ENCODE data around the gene CNKSR3. TPM values are rescaled to one million over a fixed set of nuclear protein-coding genes. Genes with fewer than 3 reads are reported as not detected.
A peak's percentile ranks its signal among the peaks of the same experiment; 100 is the strongest.
"Not testable (repeated sequence)": the region's sequence is repeated elsewhere in the genome, so short reads cannot be mapped to it uniquely, and the experiment has no call there.

CNKSR3 gene
- total RNA-seq = 0.09 and 0.11 TPM in 2 replicates

GRCh38 chr6:154510144-154510905 lies at the start of gene CNKSR3:
Gene CNKSR3, minus strand, starts transcription at chr6:154510685. Its CDS starts 571 bp downstream, at chr6:154510114.
- Mint-ChIP-seq H3K4me3 (ENCODE audit: low read depth) (peak within 1 kb of the TSS; percentile 56), H3K4me1 (ENCODE audit: low read depth) (peaks cover 6% of the 10 kb centered on the region), H3K27ac (no peak within 1 kb of the TSS), H3K36me3 (ENCODE audit: low read depth) (no peaks in the 10 kb centered on the region), H3K9me3 (no peaks in the 10 kb centered on the region), H3K27me3 (ENCODE audit: low read depth) (peaks cover 55% of the 10 kb centered on the region)
- DNase-seq (ENCODE audit: low spot score) = no peak
- intact Hi-C loops (cut with micrococcal nuclease) = no loop called here

- H3K4me3 Mint-ChIP-seq (ENCODE audit: low read depth) = no peak overlapping the region
- no peaks in the 10 kb centered on the region for H3K9me3 Mint-ChIP-seq
- no peak for DNase-seq (ENCODE audit: low spot score)
- no peak overlapping the region for H3K27ac Mint-ChIP-seq
- no peaks in the 10 kb centered on the region for H3K4me1 Mint-ChIP-seq (ENCODE audit: low read depth)
- H3K27me3 Mint-ChIP-seq (ENCODE audit: low read depth) = no peaks in the 10 kb centered on the region
- no peaks in the 10 kb centered on the region for H3K36me3 Mint-ChIP-seq (ENCODE audit: low read depth)
- intact Hi-C loops (cut with micrococcal nuclease) = no loop called here
Measured at GRCh38 chr6:154558984-154559383, 48.5 kb upstream of the CNKSR3 start.

GRCh38 chr6:154558513-154558912 lies 48.0 kb upstream of the CNKSR3 start:
- Mint-ChIP-seq H3K9me3 (no peaks in the 10 kb centered on the region), H3K27ac (no peak overlapping the region), H3K4me1 (ENCODE audit: low read depth) (no peaks in the 10 kb centered on the region), H3K4me3 (ENCODE audit: low read depth) (no peak overlapping the region), H3K36me3 (ENCODE audit: low read depth) (no peaks in the 10 kb centered on the region), H3K27me3 (ENCODE audit: low read depth) (no peaks in the 10 kb centered on the region)
- no peak for DNase-seq (ENCODE audit: low spot score)
- intact Hi-C loops (cut with micrococcal nuclease) = no loop called here

- intact Hi-C loops (cut with micrococcal nuclease) = no loop called here
- H3K27ac Mint-ChIP-seq = no peak overlapping the region
- H3K36me3 Mint-ChIP-seq (ENCODE audit: low read depth) = no peaks in the 10 kb centered on the region
Measured at GRCh38 chr6:154555073-154555677, 44.7 kb upstream of the CNKSR3 start.

GRCh38 chr6:154554491-154554890 lies 44.0 kb upstream of the CNKSR3 start:
- Mint-ChIP-seq H3K4me1 (ENCODE audit: low read depth) (no peaks in the 10 kb centered on the region), H3K27ac (no peak overlapping the region), H3K4me3 (ENCODE audit: low read depth) (no peak overlapping the region), H3K27me3 (ENCODE audit: low read depth) (no peaks in the 10 kb centered on the region), H3K9me3 (no peaks in the 10 kb centered on the region), H3K36me3 (ENCODE audit: low read depth) (no peaks in the 10 kb centered on the region)
- intact Hi-C loops (cut with micrococcal nuclease) = no loop called here
- no peak for DNase-seq (ENCODE audit: low spot score)

More at GRCh38 chr6:154555073-154555677, 44.7 kb upstream of the CNKSR3 start:
- Mint-ChIP-seq H3K9me3 (no peaks in the 10 kb centered on the region), H3K4me1 (ENCODE audit: low read depth) (no peaks in the 10 kb centered on the region), H3K4me3 (ENCODE audit: low read depth) (no peak overlapping the region), H3K27me3 (ENCODE audit: low read depth) (no peaks in the 10 kb centered on the region)
- DNase-seq (ENCODE audit: low spot score) = no peak

- Mint-ChIP-seq H3K27me3 (ENCODE audit: low read depth) (no peaks in the 10 kb centered on the region), H3K4me1 (ENCODE audit: low read depth) (no peaks in the 10 kb centered on the region), H3K27ac (no peak overlapping the region), H3K4me3 (ENCODE audit: low read depth) (no peak overlapping the region), H3K36me3 (ENCODE audit: low read depth) (no peaks in the 10 kb centered on the region), H3K9me3 (no peaks in the 10 kb centered on the region)
- intact Hi-C loops (cut with micrococcal nuclease) = no loop called here
- DNase-seq (ENCODE audit: low spot score) = no peak
Measured at GRCh38 chr6:154550779-154551178, 40.3 kb upstream of the CNKSR3 start.

- Mint-ChIP-seq H3K36me3 (ENCODE audit: low read depth) (no peaks in the 10 kb centered on the region), H3K4me1 (ENCODE audit: low read depth) (no peaks in the 10 kb centered on the region), H3K27me3 (ENCODE audit: low read depth) (peaks cover 2% of the 10 kb centered on the region), H3K9me3 (no peaks in the 10 kb centered on the region), H3K27ac (no peak overlapping the region), H3K4me3 (ENCODE audit: low read depth) (no peak overlapping the region)
- no peak for DNase-seq (ENCODE audit: low spot score)
- intact Hi-C loops (cut with micrococcal nuclease) = no loop called here
Measured at GRCh38 chr6:154549179-154549578, 38.7 kb upstream of the CNKSR3 start.

- intact Hi-C loops (cut with micrococcal nuclease) = no loop called here
- H3K4me1 Mint-ChIP-seq (ENCODE audit: low read depth) = no peaks in the 10 kb centered on the region
- no peak overlapping the region for H3K4me3 Mint-ChIP-seq (ENCODE audit: low read depth)
Measured at GRCh38 chr6:154548130-154548830, 37.8 kb upstream of the CNKSR3 start.

GRCh38 chr6:154543628-154544027 lies 33.1 kb upstream of the CNKSR3 start:
- no peaks in the 10 kb centered on the region for H3K4me1 Mint-ChIP-seq (ENCODE audit: low read depth)
- no peaks in the 10 kb centered on the region for H3K36me3 Mint-ChIP-seq (ENCODE audit: low read depth)
- H3K27me3 Mint-ChIP-seq (ENCODE audit: low read depth) = peaks cover 2% of the 10 kb centered on the region
- no peak overlapping the region for H3K4me3 Mint-ChIP-seq (ENCODE audit: low read depth)
- H3K27ac Mint-ChIP-seq = no peak overlapping the region
- no peaks in the 10 kb centered on the region for H3K9me3 Mint-ChIP-seq
- intact Hi-C loops (cut with micrococcal nuclease) = no loop called here
- DNase-seq (ENCODE audit: low spot score) = no peak

More at GRCh38 chr6:154548130-154548830, 37.8 kb upstream of the CNKSR3 start:
- Mint-ChIP-seq H3K27ac (no peak overlapping the region), H3K36me3 (ENCODE audit: low read depth) (no peaks in the 10 kb centered on the region), H3K27me3 (ENCODE audit: low read depth) (peaks cover 2% of the 10 kb centered on the region), H3K9me3 (no peaks in the 10 kb centered on the region)
- DNase-seq (ENCODE audit: low spot score) = no peak

- Mint-ChIP-seq H3K4me1 (ENCODE audit: low read depth) (no peaks in the 10 kb centered on the region), H3K27ac (no peak overlapping the region), H3K4me3 (ENCODE audit: low read depth) (no peak overlapping the region), H3K9me3 (no peaks in the 10 kb centered on the region), H3K27me3 (ENCODE audit: low read depth) (peaks cover 2% of the 10 kb centered on the region), H3K36me3 (ENCODE audit: low read depth) (no peaks in the 10 kb centered on the region)
- intact Hi-C loops (cut with micrococcal nuclease) = no loop called here
- DNase-seq (ENCODE audit: low spot score) = no peak
Measured at GRCh38 chr6:154542747-154543146, 32.3 kb upstream of the CNKSR3 start.

GRCh38 chr6:154541837-154542236 lies 31.4 kb upstream of the CNKSR3 start:
- intact Hi-C loops (cut with micrococcal nuclease); H3K4me3 Mint-ChIP-seq (ENCODE audit: low read depth); H3K36me3 Mint-ChIP-seq (ENCODE audit: low read depth); H3K9me3 Mint-ChIP-seq; DNase-seq (ENCODE audit: low spot score); H3K4me1 Mint-ChIP-seq (ENCODE audit: low read depth); H3K27me3 Mint-ChIP-seq (ENCODE audit: low read depth); H3K27ac Mint-ChIP-seq: not testable (repeated sequence)

- H3K9me3 Mint-ChIP-seq = no peaks in the 10 kb centered on the region
- H3K4me1 Mint-ChIP-seq (ENCODE audit: low read depth) = no peaks in the 10 kb centered on the region
- no peak for DNase-seq (ENCODE audit: low spot score)
- no peaks in the 10 kb centered on the region for H3K36me3 Mint-ChIP-seq (ENCODE audit: low read depth)
- no peak overlapping the region for H3K4me3 Mint-ChIP-seq (ENCODE audit: low read depth)
- H3K27ac Mint-ChIP-seq = no peak overlapping the region
- no peaks in the 10 kb centered on the region for H3K27me3 Mint-ChIP-seq (ENCODE audit: low read depth)
- intact Hi-C loops (cut with micrococcal nuclease) = no loop called here
Measured at GRCh38 chr6:154539593-154540269, 29.2 kb upstream of the CNKSR3 start.
